ENCODE results near the gene PABPC1L.

The PABPC1L gene

DNA sequence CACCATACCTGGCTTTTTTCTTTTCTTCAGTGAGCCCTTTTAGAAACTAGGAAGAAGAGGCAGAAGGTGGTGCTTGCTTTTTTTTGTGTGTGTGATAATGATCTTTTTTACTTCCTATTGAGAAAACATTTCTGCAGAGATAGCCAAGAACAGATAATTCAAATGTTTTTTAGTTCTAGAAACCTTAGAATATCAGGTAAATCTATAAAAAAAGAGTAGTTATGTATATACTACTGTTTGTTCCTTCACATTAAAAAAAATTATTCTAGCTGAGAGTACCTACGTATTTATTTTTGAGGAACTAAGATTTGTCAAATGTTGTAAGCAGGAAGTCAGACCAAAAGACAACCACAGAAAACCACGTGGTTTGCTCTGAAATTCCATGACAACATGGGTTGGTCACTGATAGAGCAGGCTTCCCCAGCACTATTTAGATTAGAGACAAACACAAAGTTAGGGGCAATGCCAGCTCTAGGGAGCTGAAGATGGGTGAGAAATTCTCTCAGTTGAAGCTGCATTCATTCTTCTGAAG, 69.3 kb downstream of the PABPC1L start:
- Mint-ChIP-seq H3K4me1 (ENCODE audit: low read depth) (peaks cover 45% of the 10 kb centered on the region), H3K9me3 (no peaks in the 10 kb centered on the region), H3K4me3 (peak overlapping the region; percentile 44), H3K36me3 (ENCODE audit: low read depth) (peaks cover 90% of the 10 kb centered on the region), H3K27ac (peak overlapping the region; percentile 90), H3K27me3 (no peaks in the 10 kb centered on the region)
- intact Hi-C loops (cut with micrococcal nuclease) = no loop called here

DNA sequence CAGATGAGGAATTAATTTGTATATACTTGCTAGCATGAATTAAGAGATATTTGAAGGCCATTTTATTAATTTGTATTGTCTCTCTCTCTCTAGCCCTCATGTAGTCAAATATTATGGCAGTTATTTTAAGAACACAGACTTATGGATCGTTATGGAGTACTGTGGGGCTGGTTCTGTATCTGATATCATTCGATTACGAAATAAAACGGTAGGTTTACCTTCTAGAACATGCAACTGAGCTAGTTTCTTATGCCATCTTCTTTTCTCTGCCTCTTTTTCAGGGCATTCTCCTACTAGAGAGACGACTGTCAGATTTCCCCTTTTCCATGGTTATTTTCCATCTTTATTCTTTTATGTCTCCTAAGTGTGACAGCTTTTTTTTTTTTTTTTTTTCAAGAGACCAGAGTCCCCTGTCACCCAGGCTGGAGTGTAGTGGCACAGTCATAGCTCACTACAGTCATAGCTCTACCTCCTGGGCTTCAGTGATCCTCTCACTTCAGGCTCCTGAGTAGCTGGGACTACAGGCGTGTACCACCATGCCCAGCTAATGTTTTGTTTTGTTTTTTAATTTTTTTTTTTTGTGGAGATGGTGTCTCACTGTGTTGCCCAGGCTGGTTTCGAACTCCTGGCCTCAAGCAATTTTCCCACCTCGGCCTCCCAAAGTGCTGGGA, 72.0 kb downstream of the PABPC1L start:
- Mint-ChIP-seq H3K4me1 (ENCODE audit: low read depth) (peaks cover 50% of the 10 kb centered on the region), H3K9me3 (no peaks in the 10 kb centered on the region), H3K27ac (peak overlapping the region; percentile 50), H3K36me3 (ENCODE audit: low read depth) (peaks cover 84% of the 10 kb centered on the region), H3K4me3 (no peak overlapping the region), H3K27me3 (no peaks in the 10 kb centered on the region)
- intact Hi-C loops (cut with micrococcal nuclease) = no loop called here

DNA sequence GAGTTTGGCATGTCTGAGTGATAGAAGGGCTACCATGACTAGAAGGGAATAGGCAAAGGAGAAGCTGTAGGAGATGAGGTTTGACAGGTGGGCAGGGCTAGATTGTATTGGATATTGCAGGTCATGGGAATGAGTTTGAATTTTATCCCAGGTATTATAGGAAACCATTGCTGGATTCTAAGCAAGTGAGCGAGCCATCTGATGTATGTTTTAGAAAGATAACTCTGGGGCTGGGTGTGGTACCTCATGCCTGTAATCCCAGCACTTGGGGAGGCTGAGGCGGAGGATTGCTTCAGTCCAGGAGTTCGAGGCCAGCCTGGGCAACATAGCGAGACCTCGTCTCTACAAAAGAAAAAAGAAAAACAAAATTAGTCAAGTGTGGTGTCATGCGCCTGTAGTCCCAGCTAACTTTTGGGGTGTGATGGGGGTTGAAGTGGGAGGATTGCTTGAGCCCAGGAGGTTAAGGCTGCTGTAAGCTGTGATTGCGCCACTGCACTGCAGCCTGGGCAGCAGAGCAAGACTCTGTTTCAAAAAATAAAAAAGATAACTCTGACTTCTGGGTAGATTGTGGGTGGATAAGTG, 73.3 kb downstream of the PABPC1L start:
- intact Hi-C loops (cut with micrococcal nuclease) = no loop called here
- peaks cover 86% of the 10 kb centered on the region for H3K36me3 Mint-ChIP-seq (ENCODE audit: low read depth)

DNA sequence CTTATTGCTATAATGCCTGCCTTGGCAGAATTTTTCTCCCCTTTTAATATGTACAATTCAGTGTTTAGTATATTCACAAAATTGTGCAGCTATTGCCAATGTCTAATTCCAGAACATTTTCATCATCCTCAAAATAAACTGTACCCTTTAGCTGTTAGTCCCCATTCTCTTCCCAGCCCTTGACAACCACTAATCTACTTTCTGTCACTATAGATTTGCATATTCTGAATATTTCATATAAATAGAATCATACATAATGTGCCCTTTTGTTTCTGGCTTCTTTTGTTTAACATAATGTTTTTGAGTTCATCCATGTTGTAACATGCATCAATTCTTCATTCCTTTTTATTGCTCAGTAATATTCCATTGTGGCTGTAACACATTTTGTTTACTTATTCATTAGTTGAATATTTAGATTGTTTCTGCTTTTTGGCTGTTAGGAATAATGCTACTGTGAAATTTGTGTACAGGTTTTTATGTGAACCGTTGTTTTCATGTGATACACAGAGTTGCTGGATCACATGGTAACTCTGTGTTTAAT, 78.8 kb downstream of the PABPC1L start:
- Mint-ChIP-seq H3K36me3 (ENCODE audit: low read depth) (peaks cover 54% of the 10 kb centered on the region), H3K27me3 (no peaks in the 10 kb centered on the region), H3K27ac (no peak overlapping the region)

More for the DNA sequence above, 73.3 kb downstream of the PABPC1L start:
- H3K4me3 Mint-ChIP-seq = no peak overlapping the region
- H3K27ac Mint-ChIP-seq = peak overlapping the region; percentile 34
- H3K27me3 Mint-ChIP-seq = no peaks in the 10 kb centered on the region
- no peaks in the 10 kb centered on the region for H3K9me3 Mint-ChIP-seq
- peaks cover 43% of the 10 kb centered on the region for H3K4me1 Mint-ChIP-seq (ENCODE audit: low read depth)

More for the DNA sequence above, 78.8 kb downstream of the PABPC1L start:
- Mint-ChIP-seq H3K4me3 (no peak overlapping the region), H3K9me3 (no peaks in the 10 kb centered on the region), H3K4me1 (ENCODE audit: low read depth) (peaks cover 58% of the 10 kb centered on the region)
- intact Hi-C loops (cut with micrococcal nuclease) = no loop called here
